Measurements from ENCODE around the gene TAPBP. TPM values are rescaled to one million over a fixed set of nuclear protein-coding genes. Genes with fewer than 3 reads are reported as not detected.

Gene TAPBP
- total RNA-seq, 1 experiment from 2014 or later, result 28.2 TPM

- Histone ChIP-seq H3K27me3 (ENCODE audit: insufficient read depth, low read length) (no peaks in the 10 kb centered on the region), H3K4ac (ENCODE audit: low read depth, low read length) (no peak overlapping the region), H3T11ph (ENCODE audit: low read length) (no peak overlapping the region), H4K91ac (ENCODE audit: insufficient read length, low read depth, low read length) (no peak overlapping the region), H3K23ac (ENCODE audit: insufficient read length, low read depth, low read length) (no peak overlapping the region), H2BK120ac (ENCODE audit: low read depth, low read length, poor library complexity, severe bottlenecking) (no peak overlapping the region), H2BK15ac (ENCODE audit: low read depth, low read length) (no peak overlapping the region), H3K4me1 (ENCODE audit: insufficient read depth, low read length) (no peaks in the 10 kb centered on the region; the same call in 1 of the 2 replicates), H3K27ac (ENCODE audit: insufficient read length, low read depth, low read length) (no peak overlapping the region), H4K8ac (replicated peaks; ENCODE audit: insufficient read length, low read depth, low read length) (no peak overlapping the region), H3K4me2 (ENCODE audit: insufficient read depth, insufficient read length, low read length) (no peak overlapping the region), H2AK5ac (ENCODE audit: insufficient read length, low read length) (no peak overlapping the region), H3K14ac (ENCODE audit: insufficient read depth, low read length) (no peak overlapping the region), H3K9ac (ENCODE audit: extremely low read depth, insufficient read length, low read length) (no peak overlapping the region), H3K18ac (ENCODE audit: insufficient read length, low read depth, low read length) (no peak overlapping the region), H3K79me2 (ENCODE audit: insufficient read depth, low read length) (no peaks in the 10 kb centered on the region; the same call in 1 of the 2 replicates), H2BK20ac (ENCODE audit: low read depth, low read length, poor library complexity, severe bottlenecking) (no peak overlapping the region), H3K56ac (ENCODE audit: insufficient read length, low read depth, low read length) (no peak overlapping the region), H2AFZ (ENCODE audit: low read length) (no peak overlapping the region), H3K79me1 (ENCODE audit: insufficient read depth, low read depth, low read length, poor library complexity, severe bottlenecking) (peaks cover 4% of the 10 kb centered on the region), H2BK12ac (ENCODE audit: insufficient read length, low read depth, low read length) (no peak overlapping the region), H4K20me1 (ENCODE audit: control insufficient read depth, insufficient read depth, insufficient read length) (no peaks in the 10 kb centered on the region), H4K5ac (ENCODE audit: insufficient read length, low read depth, low read length) (no peak overlapping the region), H2BK5ac (ENCODE audit: insufficient read length, low read length) (no peak overlapping the region), H3K23me2 (ENCODE audit: insufficient read length, low read depth, low read length, poor library complexity, severe bottlenecking) (peaks cover 31% of the 10 kb centered on the region), H3K9me3 (ENCODE audit: control insufficient read depth, low read depth, low read length) (no peaks in the 10 kb centered on the region)
- no peaks in the 10 kb centered on the region; the same call in 1 of the 2 replicates for H3K27me3 Mint-ChIP-seq (ENCODE audit: low read depth)
- H3K9me3 Mint-ChIP-seq, result no peaks in the 10 kb centered on the region
- peak overlapping the region; percentile 94 to 98 for H3K4me3 Mint-ChIP-seq
- H3K36me3 Mint-ChIP-seq (ENCODE audit: insufficient read depth in 1 of 3, low read depth in 3 of 3), result peaks cover 18 to 42% (median 34%) of the 10 kb centered on the region in 3 experiments; a peak in 6 of 7 replicates
- peaks cover 54 to 59% of the 10 kb centered on the region in 2 experiments for H3K4me1 Mint-ChIP-seq
- TF ChIP-seq, protein P1, sequence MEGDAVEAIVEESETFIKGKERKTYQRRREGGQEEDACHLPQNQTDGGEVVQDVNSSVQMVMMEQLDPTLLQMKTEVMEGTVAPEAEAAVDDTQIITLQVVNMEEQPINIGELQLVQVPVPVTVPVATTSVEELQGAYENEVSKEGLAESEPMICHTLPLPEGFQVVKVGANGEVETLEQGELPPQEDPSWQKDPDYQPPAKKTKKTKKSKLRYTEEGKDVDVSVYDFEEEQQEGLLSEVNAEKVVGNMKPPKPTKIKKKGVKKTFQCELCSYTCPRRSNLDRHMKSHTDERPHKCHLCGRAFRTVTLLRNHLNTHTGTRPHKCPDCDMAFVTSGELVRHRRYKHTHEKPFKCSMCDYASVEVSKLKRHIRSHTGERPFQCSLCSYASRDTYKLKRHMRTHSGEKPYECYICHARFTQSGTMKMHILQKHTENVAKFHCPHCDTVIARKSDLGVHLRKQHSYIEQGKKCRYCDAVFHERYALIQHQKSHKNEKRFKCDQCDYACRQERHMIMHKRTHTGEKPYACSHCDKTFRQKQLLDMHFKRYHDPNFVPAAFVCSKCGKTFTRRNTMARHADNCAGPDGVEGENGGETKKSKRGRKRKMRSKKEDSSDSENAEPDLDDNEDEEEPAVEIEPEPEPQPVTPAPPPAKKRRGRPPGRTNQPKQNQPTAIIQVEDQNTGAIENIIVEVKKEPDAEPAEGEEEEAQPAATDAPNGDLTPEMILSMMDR (conservative IDR thresholded peaks at IDR 0.05), result no peak
- H3K27ac Mint-ChIP-seq, result no peak overlapping the region; a peak in 1 of 7 replicates
- no peak for DNase-seq
- no CpG with 5 or more reads among the region's 17 CpGs for WGBS (ENCODE audit: extremely low coverage, insufficient read length, low lambda C conversion rate)
Observed at GRCh38 chr6:33315793-33316602, 2.1 kb upstream of the TAPBP start.

Measured in H9 (cell line).